Transverse colon (tissue), 4 donors: Measurements from ENCODE around the gene HERC4. TPM values are rescaled to one million over a fixed set of nuclear protein-coding genes. Genes with fewer than 3 reads are reported as not detected.

ENCODE experiments used
- DNase-seq: peaks from one replicate; pipeline ENCODE4 v3.0.0-alpha.2; 2019
- H3K27ac ChIP-seq, 4 donors: fragments of 200-600 bp; sonication (generic); 2 replicates each; pipeline ENCODE4 v1.5.1; 2016 to 2018; ENCODE audit warnings: inconsistent platforms in 4 of 4
- H3K27me3 ChIP-seq: fragments of 200-600 bp; sonication (generic); 2 replicates; pipeline ENCODE4 v1.5.1; 2017; ENCODE audit warnings: inconsistent platforms
- H3K36me3 ChIP-seq, 4 donors: fragments of 200-600 bp; sonication (generic); 2 replicates each; pipeline ENCODE4 v1.5.1; 2017 to 2019; ENCODE audit warnings: inconsistent platforms in 4 of 4
- H3K4me1 ChIP-seq, 4 donors: fragments of 200-600 bp; sonication (generic); 2 replicates each; pipeline ENCODE4 v1.5.1; 2017 to 2020; ENCODE audit warnings: inconsistent platforms in 4 of 4
- H3K4me3 ChIP-seq, 4 donors: fragments of 200-600 bp; sonication (generic); 1 replicate in 1 of 4; 2 replicates in 3 of 4; pipeline versions ENCODE4 v1.5.1 to v1.6.1; 2017 to 2019; ENCODE audit warnings: inconsistent platforms in 4 of 4
- H3K9me3 ChIP-seq, 2 donors: fragments of 200-600 bp; sonication (generic); 2 replicates each; pipeline ENCODE4 v1.5.1; 2017 to 2019; ENCODE audit warnings: inconsistent platforms in 2 of 2
- CTCF ChIP-seq, 5 experiments: fragments of 200-600 bp in 3 of 5; fragments of 450-650 bp in 2 of 5; sonication (generic) in 3 of 5; IDR thresholded peaks; 1 replicate in 2 of 5; 2 replicates in 3 of 5; pipeline ENCODE4 v1.5.1; 2016 to 2017; ENCODE audit warnings: antibody characterized with exemption in 5 of 5, inconsistent platforms in 3 of 5, mild to moderate bottlenecking in 2 of 5, moderate library complexity in 1 of 5
- EP300 ChIP-seq: sonication (generic); formaldehyde crosslinking; IDR thresholded peaks from one replicate; pipeline ENCODE4 v1.6.1; 2017; ENCODE audit warnings: antibody characterized with exemption, low read depth
- POLR2A ChIP-seq: fragments of 450-650 bp; IDR thresholded peaks from one replicate; pipeline ENCODE4 v1.6.1; 2016; ENCODE audit warnings: antibody characterized with exemption, mild to moderate bottlenecking, moderate library complexity
- POLR2AphosphoS5 ChIP-seq, 3 donors: sonication (generic); formaldehyde crosslinking; IDR thresholded peaks; one replicate each; pipeline ENCODE4 v1.6.1; 2016; ENCODE audit warnings: antibody characterized with exemption in 3 of 3
- WGBS, 2 donors: methylation state at CpG; one replicate each; pipeline ENCODE4 v1.1.5; 2018; ENCODE audit warnings: low coverage in 1 of 2; 5-methylcytosine and 5-hydroxymethylcytosine counted together
- in situ Hi-C, 4 donors: fragments of 200-750 bp; cut with MboI; loops; one replicate each; pipeline versions ENCODE4 v1.15.0 to v1.15.1; 2017; ENCODE audit warnings: low sequenced_read_pairs in 3 of 4, low pct_ligation_motif_present in 1 of 4, low pct_unique_long_range_greater_than_20kb in 1 of 4
- intact Hi-C: fragments of 100-400 bp; cut with DNase I; formaldehyde crosslinking; loops from one replicate; pipeline ENCODE4 v1.15.1; 2023; ENCODE audit warnings: low total_unique reads
- total RNA-seq, 4 donors: library from RNA; depleted of rRNA; stranded (reverse); fragments of >200 nt; gene quantifications; one replicate each; pipeline ENCODE4 v1.1.0, GENCODE V29; 2016

Gene HERC4
- total RNA-seq, 4 donors from 2014 or later: 32.0 to 154 (median 105) TPM

DNA sequence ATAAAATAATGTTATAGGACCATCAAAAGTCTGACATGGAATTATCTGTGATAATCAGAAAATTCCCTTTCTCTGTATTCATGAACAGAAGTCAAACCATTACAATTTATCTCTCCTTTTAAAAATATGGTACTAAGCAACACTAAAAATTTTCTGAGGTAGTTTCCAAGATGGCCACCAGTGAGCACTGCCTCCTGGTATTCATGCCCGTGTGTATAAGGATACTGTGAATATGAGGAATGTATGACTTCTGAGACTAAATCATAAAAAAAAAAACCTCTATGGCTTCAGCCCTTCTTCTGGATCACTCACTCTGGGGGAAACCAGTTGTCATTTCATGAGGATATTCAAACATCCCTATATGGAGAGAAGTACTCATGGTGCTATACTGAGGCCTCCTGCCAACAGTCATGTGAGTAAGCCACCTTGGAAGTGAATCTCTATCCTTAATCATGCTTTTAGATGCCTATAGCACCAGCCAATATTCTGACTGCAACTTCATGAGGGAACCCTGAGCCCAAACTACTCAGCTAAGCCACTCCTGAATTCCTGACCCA, 149.6 kb downstream of the HERC4 start:
- no peak for DNase-seq
- in situ Hi-C loops (no loop called here), intact Hi-C loops (no loop called here)

DNA sequence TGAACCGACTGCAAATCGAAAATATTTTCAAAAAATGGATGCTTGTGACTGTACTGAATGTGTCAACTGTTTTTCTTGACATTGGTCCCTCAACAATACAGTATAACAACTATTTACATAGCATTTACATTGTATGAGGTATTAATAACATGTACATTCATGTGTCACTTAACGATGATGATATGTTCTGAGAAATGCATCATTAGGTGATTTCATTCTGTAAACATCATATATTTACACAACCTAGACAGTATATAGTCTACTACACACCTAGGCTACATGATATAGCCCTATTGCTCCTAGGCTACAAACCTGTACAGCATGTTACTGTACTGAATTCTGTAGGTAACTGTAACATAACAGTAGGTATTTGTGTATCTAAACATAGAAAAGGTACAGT, 150.9 kb downstream of the HERC4 start:
- no peak overlapping the region for H3K27ac ChIP-seq
- H3K36me3 ChIP-seq: peaks cover 0 to 32% (median 0%) of the 10 kb centered on the region in 4 donors
- TF ChIP-seq EP300 (no peak), POLR2A (no peak), POLR2AphosphoS5 (IDR thresholded peaks at IDR 0.05) (no peak), CTCF (IDR thresholded peaks at IDR 0.05) (no peak)
- intact Hi-C loops: no loop called here
- no peaks in the 10 kb centered on the region for H3K9me3 ChIP-seq
- WGBS, 2 donors: 92 to 100% methylated on average over 3 of the region's 3 CpGs
- no peak overlapping the region for H3K4me3 ChIP-seq
- DNase-seq: no peak
- in situ Hi-C loops: no loop called here
- no peaks in the 10 kb centered on the region for H3K27me3 ChIP-seq
- H3K4me1 ChIP-seq: no peaks in the 10 kb centered on the region

More for the DNA sequence above, 149.6 kb downstream of the HERC4 start:
- no peak overlapping the region for H3K4me3 ChIP-seq
- H3K4me1 ChIP-seq: no peaks in the 10 kb centered on the region
- no peaks in the 10 kb centered on the region for H3K9me3 ChIP-seq
- no peaks in the 10 kb centered on the region for H3K27me3 ChIP-seq
- WGBS, 2 donors: 93 to 100% methylated on average over 1 of the region's 1 CpG
- peaks cover 0 to 36% (median 0%) of the 10 kb centered on the region in 4 donors for H3K36me3 ChIP-seq
- TF ChIP-seq POLR2AphosphoS5 (IDR thresholded peaks at IDR 0.05) (no peak), CTCF (IDR thresholded peaks at IDR 0.05) (no peak), POLR2A (no peak), EP300 (no peak)
- H3K27ac ChIP-seq: no peak overlapping the region

- WGBS, 2 donors: 94 to 95% methylated on average over 2 to 5 of the region's 5 CpGs
- H3K9me3 ChIP-seq: no peaks in the 10 kb centered on the region
- H3K27ac ChIP-seq: no peak overlapping the region
- H3K27me3 ChIP-seq: no peaks in the 10 kb centered on the region
- DNase-seq: no peak
- intact Hi-C loops (no loop called here), in situ Hi-C loops (no loop called here)
- no peak overlapping the region for H3K4me3 ChIP-seq
- peaks cover 0 to 32% (median 0%) of the 10 kb centered on the region in 4 donors for H3K36me3 ChIP-seq
- no peak for TF ChIP-seq POLR2AphosphoS5 (IDR thresholded peaks at IDR 0.05)
- no peak for TF ChIP-seq EP300
- no peak for TF ChIP-seq POLR2A
- TF ChIP-seq CTCF (IDR thresholded peaks at IDR 0.05): no peak
- H3K4me1 ChIP-seq: no peaks in the 10 kb centered on the region
These were observed 151.5 kb downstream of the HERC4 start for GRCh38 chr10:67923551-67923950.

DNA sequence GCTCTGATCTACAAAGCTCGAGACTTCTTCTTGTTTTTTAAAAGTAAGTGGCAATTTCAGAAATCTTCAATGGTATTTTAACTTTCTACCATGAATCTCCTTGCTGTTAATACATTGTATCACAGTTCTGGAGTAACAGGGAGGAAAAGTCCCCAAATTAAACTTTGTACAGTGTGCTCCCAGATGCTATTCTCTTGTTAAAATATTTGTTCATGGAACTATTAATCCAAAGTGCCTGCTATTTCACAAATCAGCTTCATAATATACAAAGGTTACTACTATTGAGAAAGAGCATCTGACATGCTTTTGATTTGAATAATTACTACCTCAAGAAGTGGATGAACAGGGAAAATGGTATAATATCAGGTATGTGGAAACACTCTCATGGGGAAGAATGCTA, 154.0 kb downstream of the HERC4 start:
- Histone ChIP-seq H3K4me3 (no peak overlapping the region), H3K9me3 (no peaks in the 10 kb centered on the region), H3K27ac (no peak overlapping the region), H3K27me3 (no peaks in the 10 kb centered on the region), H3K4me1 (no peaks in the 10 kb centered on the region), H3K36me3 (peaks cover 0 to 38% (median 0%) of the 10 kb centered on the region in 4 donors)
- in situ Hi-C loops: no loop called here
- TF ChIP-seq POLR2A (no peak), EP300 (no peak), CTCF (IDR thresholded peaks at IDR 0.05) (no peak), POLR2AphosphoS5 (IDR thresholded peaks at IDR 0.05) (no peak)
- 60 to 97% methylated on average over 1 of the region's 1 CpG for WGBS, 2 donors
- DNase-seq: no peak
- intact Hi-C loops: no loop called here
